NB4 (cell line): ENCODE results near the gene UGT1A5.

Source experiments
- DNase-seq: peaks from one replicate; pipeline ENCODE4 v3.0.0; 2010; ENCODE audit warnings: low read depth
- H3K4me3 ChIP-seq: one replicate; pipeline ENCODE4 v1.5.1; 2011; ENCODE audit warnings: mild to moderate bottlenecking, low read depth, low read length, moderate library complexity
- MYC ChIP-seq: IDR thresholded peaks from 2 replicates; pipeline ENCODE4 v1.6.1; 2011; ENCODE audit warnings: low read depth, low read length
- POLR2A ChIP-seq: IDR thresholded peaks from 2 replicates; pipeline ENCODE4 v1.6.1; 2011; ENCODE audit warnings: mild to moderate bottlenecking; ENCODE audit not compliant: insufficient read length; ENCODE audit errors: extremely low read depth
- TF ChIP-seq, protein P1 (sequence below): IDR thresholded peaks from 2 replicates; pipeline ENCODE4 v1.6.1; 2011; ENCODE audit warnings: low read depth, low read length
- TF ChIP-seq, protein P2 (sequence below): IDR thresholded peaks from one replicate; pipeline ENCODE4 v1.5.1; 2012; ENCODE audit warnings: low read depth, low read length

The UGT1A5 gene

DNA sequence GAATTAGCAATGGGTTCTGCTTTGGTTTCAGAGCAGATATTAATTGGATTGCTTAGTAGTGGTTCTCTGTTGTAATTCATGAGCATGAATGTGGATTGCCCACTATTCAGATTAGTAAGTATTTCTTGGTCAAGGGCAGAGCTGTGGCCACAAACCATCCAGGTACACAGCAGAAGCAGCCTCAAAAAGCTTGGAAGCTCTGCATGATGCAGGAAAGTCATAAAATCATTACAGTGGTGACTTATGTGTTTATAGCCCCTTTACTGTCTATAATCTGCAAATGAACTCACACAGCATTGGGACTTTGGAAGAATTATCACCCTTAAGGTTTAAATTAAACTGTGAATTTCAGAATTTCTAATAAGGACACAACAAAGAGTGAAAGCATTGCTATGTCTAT, 45.4 kb downstream of the UGT1A5 start:
- no peak overlapping the region for H3K4me3 ChIP-seq
- DNase-seq: no peak
- TF ChIP-seq, protein P1, sequence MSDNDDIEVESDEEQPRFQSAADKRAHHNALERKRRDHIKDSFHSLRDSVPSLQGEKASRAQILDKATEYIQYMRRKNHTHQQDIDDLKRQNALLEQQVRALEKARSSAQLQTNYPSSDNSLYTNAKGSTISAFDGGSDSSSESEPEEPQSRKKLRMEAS: no peak
- TF ChIP-seq, protein P2, sequence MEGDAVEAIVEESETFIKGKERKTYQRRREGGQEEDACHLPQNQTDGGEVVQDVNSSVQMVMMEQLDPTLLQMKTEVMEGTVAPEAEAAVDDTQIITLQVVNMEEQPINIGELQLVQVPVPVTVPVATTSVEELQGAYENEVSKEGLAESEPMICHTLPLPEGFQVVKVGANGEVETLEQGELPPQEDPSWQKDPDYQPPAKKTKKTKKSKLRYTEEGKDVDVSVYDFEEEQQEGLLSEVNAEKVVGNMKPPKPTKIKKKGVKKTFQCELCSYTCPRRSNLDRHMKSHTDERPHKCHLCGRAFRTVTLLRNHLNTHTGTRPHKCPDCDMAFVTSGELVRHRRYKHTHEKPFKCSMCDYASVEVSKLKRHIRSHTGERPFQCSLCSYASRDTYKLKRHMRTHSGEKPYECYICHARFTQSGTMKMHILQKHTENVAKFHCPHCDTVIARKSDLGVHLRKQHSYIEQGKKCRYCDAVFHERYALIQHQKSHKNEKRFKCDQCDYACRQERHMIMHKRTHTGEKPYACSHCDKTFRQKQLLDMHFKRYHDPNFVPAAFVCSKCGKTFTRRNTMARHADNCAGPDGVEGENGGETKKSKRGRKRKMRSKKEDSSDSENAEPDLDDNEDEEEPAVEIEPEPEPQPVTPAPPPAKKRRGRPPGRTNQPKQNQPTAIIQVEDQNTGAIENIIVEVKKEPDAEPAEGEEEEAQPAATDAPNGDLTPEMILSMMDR: no peak
- TF ChIP-seq MYC (no peak), POLR2A (no peak)

DNA sequence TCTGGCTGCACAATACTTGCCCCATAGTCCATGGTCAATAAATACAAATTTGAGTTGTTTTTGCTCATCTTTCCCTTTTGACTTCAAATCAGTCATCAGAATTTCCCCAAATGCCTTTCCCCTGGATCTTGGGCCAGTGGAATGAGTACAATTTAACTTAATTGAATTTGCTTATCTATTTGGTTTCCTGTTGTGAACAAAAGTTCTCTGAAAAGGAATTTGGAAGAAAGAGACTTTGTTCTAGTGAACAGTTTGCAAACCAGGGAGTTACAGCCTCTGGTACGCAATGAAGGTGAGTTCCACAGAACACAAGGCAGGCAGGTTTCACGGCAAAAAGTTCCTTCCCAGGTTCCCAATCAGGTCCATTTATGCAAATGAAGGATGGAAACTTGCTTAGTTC, 46.1 kb downstream of the UGT1A5 start:
- no peak for DNase-seq
- TF ChIP-seq POLR2A (no peak), MYC (no peak)
- TF ChIP-seq, protein P2: no peak
- TF ChIP-seq, protein P1: no peak

DNA sequence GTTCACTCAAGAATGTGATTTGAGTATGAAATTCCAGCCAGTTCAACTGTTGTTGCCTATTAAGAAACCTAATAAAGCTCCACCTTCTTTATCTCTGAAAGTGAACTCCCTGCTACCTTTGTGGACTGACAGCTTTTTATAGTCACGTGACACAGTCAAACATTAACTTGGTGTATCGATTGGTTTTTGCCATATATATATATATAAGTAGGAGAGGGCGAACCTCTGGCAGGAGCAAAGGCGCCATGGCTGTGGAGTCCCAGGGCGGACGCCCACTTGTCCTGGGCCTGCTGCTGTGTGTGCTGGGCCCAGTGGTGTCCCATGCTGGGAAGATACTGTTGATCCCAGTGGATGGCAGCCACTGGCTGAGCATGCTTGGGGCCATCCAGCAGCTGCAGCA, 47.3 kb downstream of the UGT1A5 start, which contains the start of gene UGT1A1:
TSS of gene UGT1A1 (plus strand) at position 228 of the 400 bp plus-strand sequence. CDS start at position 246, 18 bp downstream.
- no peak within 1 kb of the TSS for H3K4me3 ChIP-seq
- DNase-seq: no peak
- TF ChIP-seq POLR2A: no peak
- TF ChIP-seq, protein P2: no peak
- TF ChIP-seq MYC: no peak
- TF ChIP-seq, protein P1: no peak

More for the DNA sequence above, 46.1 kb downstream of the UGT1A5 start:
- H3K4me3 ChIP-seq: no peak overlapping the region

DNA sequence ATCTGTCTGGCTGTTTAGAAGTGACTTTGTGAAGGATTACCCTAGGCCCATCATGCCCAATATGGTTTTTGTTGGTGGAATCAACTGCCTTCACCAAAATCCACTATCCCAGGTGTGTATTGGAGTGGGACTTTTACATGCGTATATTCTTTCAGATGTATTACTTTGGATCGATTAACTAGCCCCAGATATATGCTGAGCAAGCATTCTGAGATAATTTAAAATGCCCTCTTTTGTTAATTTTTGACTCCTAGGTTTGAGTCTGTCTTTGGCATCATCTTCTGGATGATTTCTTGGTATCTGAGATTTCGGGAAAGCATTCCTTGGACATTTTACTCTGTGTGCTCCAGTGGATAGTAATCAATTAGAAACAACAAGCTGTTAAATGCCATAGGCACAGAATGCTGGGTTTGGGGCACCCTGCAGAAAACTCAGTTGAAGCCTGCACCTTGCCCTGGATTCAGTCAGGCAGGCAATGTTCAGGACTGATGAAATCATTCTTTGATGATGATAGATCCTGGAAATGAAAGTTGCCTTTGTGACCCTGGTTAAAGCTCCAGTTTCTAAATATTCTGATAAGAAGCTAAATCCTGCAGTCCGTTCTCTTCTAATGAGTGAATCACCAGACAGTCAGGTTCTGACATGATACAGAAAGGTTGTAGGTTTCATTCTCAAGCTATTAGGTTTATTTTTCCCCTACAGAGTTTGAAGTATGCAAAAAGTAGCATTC, 48.5 kb downstream of the UGT1A5 start:
- DNase-seq: no peak
- H3K4me3 ChIP-seq: no peak overlapping the region
- TF ChIP-seq, protein P1: no peak
- no peak for TF ChIP-seq POLR2A
- no peak for TF ChIP-seq MYC
- TF ChIP-seq, protein P2: no peak

DNA sequence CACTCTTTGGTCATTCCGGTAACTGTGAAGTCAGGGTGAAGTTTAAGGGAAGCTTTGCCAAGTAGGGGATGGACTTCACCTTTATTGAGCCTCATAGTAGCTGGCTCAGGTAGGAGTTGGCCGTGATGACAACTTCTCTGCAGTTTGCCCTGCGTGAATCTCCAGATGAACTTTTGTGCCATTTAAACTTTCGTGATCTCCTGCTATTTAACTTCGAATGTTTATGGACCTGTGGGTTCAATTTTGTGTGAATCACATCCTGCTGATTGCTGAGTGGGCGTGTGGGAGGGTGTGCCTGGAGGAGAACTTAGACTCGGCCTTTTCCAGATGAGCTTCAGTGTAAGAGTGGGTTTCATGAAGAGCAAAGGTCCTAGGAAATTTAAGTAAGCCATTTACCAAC, 51.6 kb downstream of the UGT1A5 start:
- no peak overlapping the region for H3K4me3 ChIP-seq
- peak; percentile 27 for DNase-seq
- TF ChIP-seq MYC: no peak
- TF ChIP-seq, protein P1: no peak
- TF ChIP-seq POLR2A: no peak
- TF ChIP-seq, protein P2: no peak

DNA sequence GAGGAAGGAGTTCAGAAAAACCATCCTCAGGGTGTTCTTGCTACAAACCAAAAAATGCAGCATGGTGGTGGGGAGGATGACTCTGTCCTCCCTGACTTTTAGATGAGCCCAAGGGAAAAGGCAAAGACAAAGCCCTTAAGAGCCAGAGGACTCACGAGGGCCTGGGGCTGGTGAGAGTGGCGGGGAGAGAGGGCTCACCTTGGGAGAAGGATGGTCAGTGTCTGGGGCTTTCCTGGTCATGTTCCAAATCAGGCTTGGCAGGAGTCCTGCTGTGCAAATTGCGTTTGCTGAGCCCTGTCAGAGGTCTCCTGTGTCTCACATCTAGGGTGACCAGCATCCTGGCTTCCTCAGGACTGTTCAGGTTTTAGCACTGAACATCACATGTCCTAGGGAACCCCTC, 52.1 kb downstream of the UGT1A5 start:
- no peak for DNase-seq
- no peak for TF ChIP-seq POLR2A
- TF ChIP-seq, protein P1: no peak
- TF ChIP-seq MYC: no peak
- TF ChIP-seq, protein P2: no peak
- H3K4me3 ChIP-seq: no peak overlapping the region
